ENCODE results near the gene SPOP. TPM values are rescaled to one million over a fixed set of nuclear protein-coding genes. Genes with fewer than 3 reads are reported as not detected.

The SPOP gene
- total RNA-seq, 1 donor = 59.2 TPM

DNA sequence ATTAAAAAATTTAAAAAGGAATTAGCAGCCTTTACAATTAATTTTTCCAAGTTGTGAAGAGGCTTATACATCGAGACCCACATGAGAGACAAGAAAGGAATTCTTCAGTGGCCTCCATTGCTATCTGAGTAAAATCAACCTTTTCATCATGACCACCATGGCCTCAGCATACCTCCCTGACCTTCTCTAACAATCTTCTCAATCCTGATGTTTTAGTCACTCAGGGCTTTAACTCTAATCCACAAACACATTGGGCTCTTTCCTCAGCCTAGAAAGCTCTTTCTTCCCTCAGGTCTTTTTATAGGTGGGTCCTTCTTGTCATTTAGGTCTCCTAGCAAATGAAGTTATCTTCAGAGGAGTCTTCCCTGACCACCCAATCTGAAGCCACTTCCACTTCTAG lies 46.4 kb downstream of the SPOP start:
- no peak for DNase-seq (ENCODE audit: low read depth)
- no peak overlapping the region for H3K4me3 ChIP-seq (ENCODE audit: low read depth, low read length)
- TF ChIP-seq, protein P1, sequence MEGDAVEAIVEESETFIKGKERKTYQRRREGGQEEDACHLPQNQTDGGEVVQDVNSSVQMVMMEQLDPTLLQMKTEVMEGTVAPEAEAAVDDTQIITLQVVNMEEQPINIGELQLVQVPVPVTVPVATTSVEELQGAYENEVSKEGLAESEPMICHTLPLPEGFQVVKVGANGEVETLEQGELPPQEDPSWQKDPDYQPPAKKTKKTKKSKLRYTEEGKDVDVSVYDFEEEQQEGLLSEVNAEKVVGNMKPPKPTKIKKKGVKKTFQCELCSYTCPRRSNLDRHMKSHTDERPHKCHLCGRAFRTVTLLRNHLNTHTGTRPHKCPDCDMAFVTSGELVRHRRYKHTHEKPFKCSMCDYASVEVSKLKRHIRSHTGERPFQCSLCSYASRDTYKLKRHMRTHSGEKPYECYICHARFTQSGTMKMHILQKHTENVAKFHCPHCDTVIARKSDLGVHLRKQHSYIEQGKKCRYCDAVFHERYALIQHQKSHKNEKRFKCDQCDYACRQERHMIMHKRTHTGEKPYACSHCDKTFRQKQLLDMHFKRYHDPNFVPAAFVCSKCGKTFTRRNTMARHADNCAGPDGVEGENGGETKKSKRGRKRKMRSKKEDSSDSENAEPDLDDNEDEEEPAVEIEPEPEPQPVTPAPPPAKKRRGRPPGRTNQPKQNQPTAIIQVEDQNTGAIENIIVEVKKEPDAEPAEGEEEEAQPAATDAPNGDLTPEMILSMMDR (IDR thresholded peaks at IDR 0.05; ENCODE audit: insufficient read depth, low read depth, low read length) = no peak

DNA sequence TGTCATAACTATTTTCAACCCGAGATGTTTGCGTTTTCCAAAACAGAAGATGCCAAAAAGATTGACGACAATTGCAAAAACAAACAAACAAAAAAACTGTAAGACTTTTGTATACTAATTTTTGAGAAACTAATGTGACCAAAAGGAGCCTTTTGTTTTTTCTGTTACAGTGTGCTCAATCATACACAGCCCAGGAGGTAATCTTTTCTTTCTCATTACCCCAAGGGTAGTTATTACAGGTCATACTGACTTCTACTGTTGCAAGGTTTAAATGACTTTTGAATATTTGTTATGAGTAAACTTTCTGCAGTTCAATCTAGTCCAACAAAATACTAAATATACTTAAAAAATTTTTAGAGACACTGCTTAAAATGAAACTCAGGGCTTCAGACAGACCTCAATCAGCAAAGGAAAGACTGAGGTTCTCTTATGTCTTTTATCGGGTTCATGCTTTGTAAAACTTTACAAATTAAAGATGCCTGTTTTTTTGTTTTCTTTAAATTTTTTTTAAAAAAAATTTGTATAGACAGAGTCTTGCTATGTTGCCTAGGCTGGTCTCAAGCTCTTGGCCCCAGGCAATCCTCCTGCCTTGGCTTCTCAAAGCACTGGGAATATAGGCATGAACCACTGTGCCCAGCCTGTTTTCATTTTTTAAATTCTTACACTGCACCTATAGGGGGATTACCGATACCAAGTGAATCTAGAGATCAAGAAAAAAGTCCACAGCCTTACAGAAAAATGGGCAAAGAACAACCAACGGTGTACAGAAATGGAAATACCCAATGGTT lies 47.6 kb downstream of the SPOP start:
- H3K4me3 ChIP-seq (ENCODE audit: low read depth, low read length) = no peak overlapping the region
- no peak for DNase-seq (ENCODE audit: low read depth)
- TF ChIP-seq, protein P1 (IDR thresholded peaks at IDR 0.05; ENCODE audit: insufficient read depth, low read depth, low read length) = no peak

DNA sequence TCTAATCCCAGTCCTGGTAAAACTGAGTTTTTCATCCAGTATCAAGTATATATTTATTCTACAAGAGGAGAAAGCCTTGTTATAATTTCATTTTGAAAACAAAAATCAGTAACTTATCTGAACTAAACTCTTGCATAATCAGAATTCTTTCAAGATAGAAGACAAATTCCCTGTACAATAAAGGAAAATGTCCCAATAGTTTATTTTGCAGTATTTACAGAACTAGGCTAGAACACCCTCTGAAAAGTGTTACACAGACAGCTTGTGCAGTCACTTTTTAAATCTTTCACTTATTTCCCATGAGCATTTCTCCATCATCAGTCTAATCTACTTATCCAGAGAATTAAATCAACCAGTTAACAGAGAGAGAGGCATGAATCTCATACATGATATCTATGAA lies 48.5 kb downstream of the SPOP start:
- peak; percentile 22 for DNase-seq (ENCODE audit: low read depth)
- TF ChIP-seq, protein P1 (IDR thresholded peaks at IDR 0.05; ENCODE audit: insufficient read depth, low read depth, low read length) = no peak
- no peak overlapping the region for H3K4me3 ChIP-seq (ENCODE audit: low read depth, low read length)

DNA sequence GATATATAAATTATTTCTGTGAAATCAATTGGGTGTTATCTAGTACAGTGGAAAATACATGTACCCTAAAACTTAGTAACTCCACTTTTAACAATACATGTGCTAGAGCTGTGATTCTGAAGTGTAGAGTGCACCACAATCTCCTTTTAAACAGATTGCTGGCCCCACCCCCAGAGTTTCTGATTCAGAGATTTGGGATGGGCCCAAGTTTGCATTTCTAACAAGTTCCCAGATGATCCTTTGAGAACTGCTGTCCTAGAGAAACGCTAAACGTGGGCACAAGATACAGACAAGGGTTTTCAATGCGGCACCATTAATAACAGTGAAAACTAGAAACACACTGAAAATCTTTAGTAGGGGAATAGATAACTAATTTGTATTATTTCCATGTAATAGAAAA lies 53.0 kb downstream of the SPOP start:
- TF ChIP-seq, protein P1 (IDR thresholded peaks at IDR 0.05; ENCODE audit: insufficient read depth, low read depth, low read length) = no peak
- H3K4me3 ChIP-seq (ENCODE audit: low read depth, low read length) = no peak overlapping the region
- peak; percentile 40 for DNase-seq (ENCODE audit: low read depth)

DNA sequence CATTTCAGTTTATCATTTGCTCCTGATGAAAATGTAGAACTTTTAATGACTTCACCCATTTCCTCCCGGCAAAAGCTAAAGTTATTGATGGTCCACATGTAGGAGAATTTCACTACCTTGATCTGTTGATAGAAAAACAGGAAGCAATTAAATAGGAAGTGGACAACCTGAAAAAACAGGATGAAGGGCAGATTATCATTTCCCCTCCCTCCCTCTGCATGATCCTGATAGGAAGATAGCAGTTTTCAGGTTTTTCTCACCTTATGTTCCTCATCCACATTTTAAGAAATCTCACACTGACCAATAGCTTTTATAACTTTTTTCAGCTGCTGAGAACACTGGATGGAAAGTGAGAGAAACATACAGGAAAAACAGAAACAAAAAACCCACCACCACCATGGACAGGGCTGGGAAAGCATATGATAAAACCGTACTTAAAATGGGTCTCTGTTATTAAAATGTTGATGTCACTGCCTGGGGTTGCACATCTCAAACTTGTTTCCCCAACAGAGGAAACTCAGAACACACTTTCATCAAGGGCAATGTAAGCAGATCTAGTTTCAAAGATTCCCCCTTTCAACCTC lies 55.9 kb downstream of the SPOP start:
- no peak overlapping the region for H3K4me3 ChIP-seq (ENCODE audit: low read depth, low read length)
- TF ChIP-seq, protein P1 (IDR thresholded peaks at IDR 0.05; ENCODE audit: insufficient read depth, low read depth, low read length) = no peak
- no peak for DNase-seq (ENCODE audit: low read depth)

DNA sequence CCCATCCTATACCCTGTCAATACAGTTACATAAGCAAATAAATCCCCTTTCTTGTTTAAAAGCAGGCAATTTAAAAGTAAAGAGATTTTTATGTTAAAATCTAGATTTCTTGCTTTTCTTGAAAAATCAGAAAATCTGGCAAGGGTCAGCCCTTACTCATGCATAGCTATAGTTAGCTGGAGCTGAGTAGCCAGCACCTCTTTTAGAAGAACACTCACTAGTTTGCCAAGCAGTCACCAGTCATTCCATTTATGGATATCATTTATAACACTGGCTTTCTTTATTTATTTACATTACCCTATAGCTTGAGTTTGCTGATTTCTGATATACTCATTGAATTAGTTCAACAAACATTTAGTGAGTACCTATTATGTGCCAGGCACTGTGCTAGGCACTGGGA lies 56.5 kb downstream of the SPOP start:
- TF ChIP-seq, protein P1 (IDR thresholded peaks at IDR 0.05; ENCODE audit: insufficient read depth, low read depth, low read length) = no peak
- no peak overlapping the region for H3K4me3 ChIP-seq (ENCODE audit: low read depth, low read length)
- DNase-seq (ENCODE audit: low read depth) = no peak

Measured in fibroblast of villous mesenchyme (primary cell).